GM12878 (cell line): ENCODE results near the gene BCL11A. TPM values are rescaled to one million over a fixed set of nuclear protein-coding genes. Genes with fewer than 3 reads are reported as not detected.

Experiments used
- FOXK2 ChIP-seq: fragments of 450-650 bp; IDR thresholded peaks from 2 replicates; pipeline ENCODE4 v1.6.1; 2017; ENCODE audit warnings: mild to moderate bottlenecking, moderate library complexity
- MEF2A ChIP-seq: IDR thresholded peaks from 2 replicates; pipeline ENCODE4 v1.6.1; 2011; ENCODE audit warnings: low read depth, mild to moderate bottlenecking, low read length, moderate library complexity; ENCODE audit not compliant: insufficient read depth
- WRNIP1 ChIP-seq: IDR thresholded peaks from 2 replicates; pipeline ENCODE4 v1.6.1; 2011; ENCODE audit warnings: low read depth, low read length, improper control_type of control experiment, borderline replicate concordance
- ZZZ3 ChIP-seq: IDR thresholded peaks from 2 replicates; pipeline ENCODE4 v1.6.1; 2011; ENCODE audit warnings: low read depth; ENCODE audit not compliant: control insufficient read depth, insufficient read length
- polyA plus RNA-seq, 11 experiments: library from polyadenylated mRNA; depleted of rRNA in 4 of 11; unstranded in 6 of 11; stranded (reverse) in 5 of 11; fragments of >200 nt; fragmentation: Nextera tagmentation in 4 of 11; fragmentation: Illumina TruSeq in 1 of 11; extraction: Ambion mirVana in 4 of 11; extraction: Trizol in 1 of 11; gene quantifications; 1 replicate in 1 of 11; 2 replicates in 10 of 11; pipeline versions ENCODE4 v1.2.1 to v1.2.3, GENCODE V29; 2011 to 2016; ENCODE audit warnings: inconsistent platforms in 2 of 11, missing spikeins in 2 of 11, low read depth in 1 of 11
- total RNA-seq, 4 experiments: library from RNA; depleted of rRNA in 3 of 4; stranded (reverse); fragments of >200 nt in 3 of 4; fragmentation: Illumina TruSeq in 1 of 4; extraction: Trizol in 1 of 4; gene quantifications; 2 replicates each; pipeline versions ENCODE4 v1.2.1 to v1.2.3, GENCODE V29; 2013 to 2021
- TF ChIP-seq, protein P1 (sequence below): fragments of 150-350 bp; IDR thresholded peaks from 2 replicates; pipeline ENCODE4 v1.6.1; 2016; ENCODE audit warnings: low read depth, low read length
- TF ChIP-seq, protein P2 (sequence below): fragments of 450-650 bp; IDR thresholded peaks from 2 replicates; pipeline ENCODE4 v1.6.1; 2017; ENCODE audit warnings: mild to moderate bottlenecking, moderate library complexity

The BCL11A gene
- total and polyA plus RNA-seq, 10 of the 15 experiments (the other 5 are each of a cell fraction or from before 2014, with no cell fraction given), result 7.5 to 26.6 (median 11.1) TPM; not detected in 1

DNA sequence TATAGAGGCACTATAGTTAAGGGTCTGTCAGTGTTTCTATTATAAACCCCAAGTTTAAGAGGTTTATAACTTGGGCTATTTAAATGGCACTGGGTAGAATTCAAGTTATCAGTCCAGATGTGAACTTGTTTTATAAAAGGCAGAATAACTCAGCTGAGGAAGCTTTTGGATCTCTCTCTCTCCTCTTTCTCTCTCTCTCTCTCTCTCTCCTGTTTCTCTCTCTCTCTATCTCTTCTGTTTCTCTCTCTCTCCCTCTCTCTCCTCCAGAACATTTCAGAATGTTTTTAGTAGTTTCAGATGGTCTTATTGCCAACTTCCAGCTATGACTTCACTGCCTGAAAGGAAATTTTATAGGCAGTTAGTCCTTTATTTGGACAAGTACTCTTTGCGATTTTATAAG lies 6.4 kb upstream of the BCL11A start (continued):
- TF ChIP-seq, protein P1, sequence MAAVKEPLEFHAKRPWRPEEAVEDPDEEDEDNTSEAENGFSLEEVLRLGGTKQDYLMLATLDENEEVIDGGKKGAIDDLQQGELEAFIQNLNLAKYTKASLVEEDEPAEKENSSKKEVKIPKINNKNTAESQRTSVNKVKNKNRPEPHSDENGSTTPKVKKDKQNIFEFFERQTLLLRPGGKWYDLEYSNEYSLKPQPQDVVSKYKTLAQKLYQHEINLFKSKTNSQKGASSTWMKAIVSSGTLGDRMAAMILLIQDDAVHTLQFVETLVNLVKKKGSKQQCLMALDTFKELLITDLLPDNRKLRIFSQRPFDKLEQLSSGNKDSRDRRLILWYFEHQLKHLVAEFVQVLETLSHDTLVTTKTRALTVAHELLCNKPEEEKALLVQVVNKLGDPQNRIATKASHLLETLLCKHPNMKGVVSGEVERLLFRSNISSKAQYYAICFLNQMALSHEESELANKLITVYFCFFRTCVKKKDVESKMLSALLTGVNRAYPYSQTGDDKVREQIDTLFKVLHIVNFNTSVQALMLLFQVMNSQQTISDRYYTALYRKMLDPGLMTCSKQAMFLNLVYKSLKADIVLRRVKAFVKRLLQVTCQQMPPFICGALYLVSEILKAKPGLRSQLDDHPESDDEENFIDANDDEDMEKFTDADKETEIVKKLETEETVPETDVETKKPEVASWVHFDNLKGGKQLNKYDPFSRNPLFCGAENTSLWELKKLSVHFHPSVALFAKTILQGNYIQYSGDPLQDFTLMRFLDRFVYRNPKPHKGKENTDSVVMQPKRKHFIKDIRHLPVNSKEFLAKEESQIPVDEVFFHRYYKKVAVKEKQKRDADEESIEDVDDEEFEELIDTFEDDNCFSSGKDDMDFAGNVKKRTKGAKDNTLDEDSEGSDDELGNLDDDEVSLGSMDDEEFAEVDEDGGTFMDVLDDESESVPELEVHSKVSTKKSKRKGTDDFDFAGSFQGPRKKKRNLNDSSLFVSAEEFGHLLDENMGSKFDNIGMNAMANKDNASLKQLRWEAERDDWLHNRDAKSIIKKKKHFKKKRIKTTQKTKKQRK, result no peak
- TF ChIP-seq, protein P2, sequence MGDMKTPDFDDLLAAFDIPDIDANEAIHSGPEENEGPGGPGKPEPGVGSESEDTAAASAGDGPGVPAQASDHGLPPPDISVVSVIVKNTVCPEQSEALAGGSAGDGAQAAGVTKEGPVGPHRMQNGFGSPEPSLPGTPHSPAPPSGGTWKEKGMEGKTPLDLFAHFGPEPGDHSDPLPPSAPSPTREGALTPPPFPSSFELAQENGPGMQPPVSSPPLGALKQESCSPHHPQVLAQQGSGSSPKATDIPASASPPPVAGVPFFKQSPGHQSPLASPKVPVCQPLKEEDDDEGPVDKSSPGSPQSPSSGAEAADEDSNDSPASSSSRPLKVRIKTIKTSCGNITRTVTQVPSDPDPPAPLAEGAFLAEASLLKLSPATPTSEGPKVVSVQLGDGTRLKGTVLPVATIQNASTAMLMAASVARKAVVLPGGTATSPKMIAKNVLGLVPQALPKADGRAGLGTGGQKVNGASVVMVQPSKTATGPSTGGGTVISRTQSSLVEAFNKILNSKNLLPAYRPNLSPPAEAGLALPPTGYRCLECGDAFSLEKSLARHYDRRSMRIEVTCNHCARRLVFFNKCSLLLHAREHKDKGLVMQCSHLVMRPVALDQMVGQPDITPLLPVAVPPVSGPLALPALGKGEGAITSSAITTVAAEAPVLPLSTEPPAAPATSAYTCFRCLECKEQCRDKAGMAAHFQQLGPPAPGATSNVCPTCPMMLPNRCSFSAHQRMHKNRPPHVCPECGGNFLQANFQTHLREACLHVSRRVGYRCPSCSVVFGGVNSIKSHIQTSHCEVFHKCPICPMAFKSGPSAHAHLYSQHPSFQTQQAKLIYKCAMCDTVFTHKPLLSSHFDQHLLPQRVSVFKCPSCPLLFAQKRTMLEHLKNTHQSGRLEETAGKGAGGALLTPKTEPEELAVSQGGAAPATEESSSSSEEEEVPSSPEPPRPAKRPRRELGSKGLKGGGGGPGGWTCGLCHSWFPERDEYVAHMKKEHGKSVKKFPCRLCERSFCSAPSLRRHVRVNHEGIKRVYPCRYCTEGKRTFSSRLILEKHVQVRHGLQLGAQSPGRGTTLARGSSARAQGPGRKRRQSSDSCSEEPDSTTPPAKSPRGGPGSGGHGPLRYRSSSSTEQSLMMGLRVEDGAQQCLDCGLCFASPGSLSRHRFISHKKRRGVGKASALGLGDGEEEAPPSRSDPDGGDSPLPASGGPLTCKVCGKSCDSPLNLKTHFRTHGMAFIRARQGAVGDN, result no peak
- TF ChIP-seq FOXK2 (no peak), ZZZ3 (no peak), WRNIP1 (no peak), MEF2A (no peak)
